Vagina (tissue), 2 donors: ENCODE results near the gene TNFRSF19.

Experiments used
- CTCF ChIP-seq, 3 experiments: fragments of 450-650 bp in 2 of 3; fragments of 200-600 bp in 1 of 3; sonication (generic) in 1 of 3; IDR thresholded peaks; one replicate each; pipeline ENCODE4 v1.5.1; 2017 to 2019; ENCODE audit warnings: antibody characterized with exemption in 3 of 3, mild to moderate bottlenecking in 2 of 3, moderate library complexity in 2 of 3
- POLR2A ChIP-seq, 2 donors: fragments of 450-650 bp; IDR thresholded peaks; one replicate each; pipeline ENCODE4 v1.6.1; 2017; ENCODE audit warnings: antibody characterized with exemption in 2 of 2, mild to moderate bottlenecking in 2 of 2, moderate library complexity in 2 of 2

- TF ChIP-seq CTCF (IDR thresholded peaks at IDR 0.05): no peak
- no peak for TF ChIP-seq POLR2A (IDR thresholded peaks at IDR 0.05)
Measured at GRCh38 chr13:23627410-23627809, 57.2 kb downstream of the TNFRSF19 start.
